GM21717 (cell line): ENCODE data around the gene CAPRIN1.

ENCODE experiments used
- ATAC-seq: cut with Tn5 transposase; IDR thresholded peaks from one replicate; pipeline ENCODE4 v1.9.1; 2021; ENCODE audit warnings: mild to moderate bottlenecking, moderate library complexity; ENCODE audit not compliant: unreplicated experiment

The CAPRIN1 gene

GRCh38 chr11:34139346-34139745 is 87.8 kb downstream of the CAPRIN1 start:
- no peak for ATAC-seq

GRCh38 chr11:34140149-34140548 is 88.6 kb downstream of the CAPRIN1 start:
- no peak for ATAC-seq

- no peak for ATAC-seq
Measured at GRCh38 chr11:34143048-34143447, 91.5 kb downstream of the CAPRIN1 start.

GRCh38 chr11:34145073-34145472 is 93.5 kb downstream of the CAPRIN1 start:
- peak; percentile 48 for ATAC-seq

GRCh38 chr11:34145847-34146381 is 94.4 kb downstream of the CAPRIN1 start:
- no peak for ATAC-seq

- ATAC-seq, result no peak
Measured at GRCh38 chr11:34146411-34146810, 94.9 kb downstream of the CAPRIN1 start.

- no peak for ATAC-seq
Measured at GRCh38 chr11:34146866-34147265, 95.3 kb downstream of the CAPRIN1 start.

GRCh38 chr11:34147581-34147980 is 96.0 kb downstream of the CAPRIN1 start:
- no peak for ATAC-seq

- ATAC-seq, result no peak
Measured at GRCh38 chr11:34148504-34149165, 97.1 kb downstream of the CAPRIN1 start.

- no peak for ATAC-seq
Measured at GRCh38 chr11:34149274-34149673, 97.7 kb downstream of the CAPRIN1 start.

- ATAC-seq, result no peak
Measured at GRCh38 chr11:34149786-34150185, 98.3 kb downstream of the CAPRIN1 start.

- no peak for ATAC-seq
Measured at GRCh38 chr11:34150494-34151151, 99.1 kb downstream of the CAPRIN1 start.
